NB4 (cell line): Measurements from ENCODE around the gene IL12B.
"Not testable (repeated sequence)": the region's sequence is repeated elsewhere in the genome, so short reads cannot be mapped to it uniquely, and the experiment has no call there.

ENCODE experiments used
- DNase-seq: peaks from one replicate; pipeline ENCODE4 v3.0.0; 2010; ENCODE audit warnings: low read depth
- H3K4me3 ChIP-seq: one replicate; pipeline ENCODE4 v1.5.1; 2011; ENCODE audit warnings: mild to moderate bottlenecking, low read depth, low read length, moderate library complexity
- MYC ChIP-seq: IDR thresholded peaks from 2 replicates; pipeline ENCODE4 v1.6.1; 2011; ENCODE audit warnings: low read depth, low read length
- POLR2A ChIP-seq: IDR thresholded peaks from 2 replicates; pipeline ENCODE4 v1.6.1; 2011; ENCODE audit warnings: mild to moderate bottlenecking; ENCODE audit not compliant: insufficient read length; ENCODE audit errors: extremely low read depth
- TF ChIP-seq, protein P1 (sequence below): IDR thresholded peaks from 2 replicates; pipeline ENCODE4 v1.6.1; 2011; ENCODE audit warnings: low read depth, low read length
- TF ChIP-seq, protein P2 (sequence below): IDR thresholded peaks from one replicate; pipeline ENCODE4 v1.5.1; 2012; ENCODE audit warnings: low read depth, low read length

The IL12B gene

DNA sequence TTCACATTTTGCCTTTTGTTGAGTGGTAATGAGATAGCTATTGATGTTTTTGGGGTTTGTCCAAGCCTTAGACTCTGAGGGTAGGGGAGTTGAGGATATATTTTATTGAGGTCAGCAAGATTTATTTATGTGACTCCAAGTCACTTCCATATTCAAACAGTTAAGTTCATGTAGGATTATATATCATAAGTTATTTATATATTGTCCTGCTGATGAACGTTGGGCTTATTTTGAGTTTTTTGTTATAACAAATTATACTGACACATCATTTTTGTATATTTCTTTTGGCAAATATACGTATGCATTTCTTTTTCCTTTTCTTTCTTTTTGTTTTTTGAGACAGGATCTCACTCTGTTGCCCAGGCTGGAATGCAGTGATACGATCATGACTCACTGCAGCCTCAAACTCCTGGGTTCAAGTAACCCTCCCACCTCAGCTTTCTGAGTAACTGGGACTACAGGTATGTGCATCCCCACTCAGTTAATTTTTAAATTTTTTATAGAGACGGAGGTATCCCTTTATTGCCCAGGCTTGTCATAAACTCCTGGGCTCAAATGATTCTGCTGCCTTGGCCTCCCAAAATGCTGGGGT is 23.5 kb upstream of the IL12B start:
- DNase-seq: no peak
- TF ChIP-seq MYC (no peak), POLR2A (no peak)
- TF ChIP-seq, protein P1, sequence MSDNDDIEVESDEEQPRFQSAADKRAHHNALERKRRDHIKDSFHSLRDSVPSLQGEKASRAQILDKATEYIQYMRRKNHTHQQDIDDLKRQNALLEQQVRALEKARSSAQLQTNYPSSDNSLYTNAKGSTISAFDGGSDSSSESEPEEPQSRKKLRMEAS: no peak
- TF ChIP-seq, protein P2, sequence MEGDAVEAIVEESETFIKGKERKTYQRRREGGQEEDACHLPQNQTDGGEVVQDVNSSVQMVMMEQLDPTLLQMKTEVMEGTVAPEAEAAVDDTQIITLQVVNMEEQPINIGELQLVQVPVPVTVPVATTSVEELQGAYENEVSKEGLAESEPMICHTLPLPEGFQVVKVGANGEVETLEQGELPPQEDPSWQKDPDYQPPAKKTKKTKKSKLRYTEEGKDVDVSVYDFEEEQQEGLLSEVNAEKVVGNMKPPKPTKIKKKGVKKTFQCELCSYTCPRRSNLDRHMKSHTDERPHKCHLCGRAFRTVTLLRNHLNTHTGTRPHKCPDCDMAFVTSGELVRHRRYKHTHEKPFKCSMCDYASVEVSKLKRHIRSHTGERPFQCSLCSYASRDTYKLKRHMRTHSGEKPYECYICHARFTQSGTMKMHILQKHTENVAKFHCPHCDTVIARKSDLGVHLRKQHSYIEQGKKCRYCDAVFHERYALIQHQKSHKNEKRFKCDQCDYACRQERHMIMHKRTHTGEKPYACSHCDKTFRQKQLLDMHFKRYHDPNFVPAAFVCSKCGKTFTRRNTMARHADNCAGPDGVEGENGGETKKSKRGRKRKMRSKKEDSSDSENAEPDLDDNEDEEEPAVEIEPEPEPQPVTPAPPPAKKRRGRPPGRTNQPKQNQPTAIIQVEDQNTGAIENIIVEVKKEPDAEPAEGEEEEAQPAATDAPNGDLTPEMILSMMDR: no peak
- no peak overlapping the region for H3K4me3 ChIP-seq

DNA sequence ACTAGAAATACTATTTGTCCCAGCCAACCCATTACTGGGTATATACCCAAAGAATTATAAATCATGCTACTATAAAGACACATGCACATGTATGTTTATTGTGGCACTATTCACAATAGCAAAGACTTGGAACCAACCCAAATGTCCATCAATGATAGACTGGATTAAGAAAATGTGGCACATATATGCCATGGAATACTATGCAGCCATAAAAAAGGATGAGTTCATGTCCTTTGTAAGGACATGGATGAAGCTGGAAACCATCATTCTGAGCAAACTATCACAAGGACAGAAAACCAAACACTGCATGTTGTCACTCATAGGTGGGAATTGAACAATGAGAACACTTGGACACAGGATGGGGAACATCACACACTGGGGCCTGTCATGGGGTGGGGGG is 20.4 kb upstream of the IL12B start:
- not testable (repeated sequence) for DNase-seq, H3K4me3 ChIP-seq

DNA sequence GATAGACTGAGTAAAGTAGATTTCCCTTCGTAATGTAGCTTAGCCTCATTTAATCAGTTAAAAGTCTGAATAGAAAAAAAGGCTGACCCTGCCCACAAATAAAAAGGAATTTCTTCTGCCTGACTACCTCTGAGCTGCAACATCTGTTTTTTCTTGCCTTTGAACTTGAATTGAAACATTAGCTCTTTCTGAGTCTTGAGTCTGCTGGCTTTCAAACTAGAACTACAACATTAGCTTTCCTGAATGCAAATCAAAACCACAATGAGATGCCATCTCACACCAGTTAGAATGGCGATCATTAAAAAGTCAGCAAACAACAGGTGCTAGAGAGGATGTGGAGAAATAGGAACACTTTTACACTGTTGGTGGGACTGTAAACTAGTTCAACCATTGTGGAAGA is 19.9 kb upstream of the IL12B start:
- not testable (repeated sequence) for DNase-seq, H3K4me3 ChIP-seq

DNA sequence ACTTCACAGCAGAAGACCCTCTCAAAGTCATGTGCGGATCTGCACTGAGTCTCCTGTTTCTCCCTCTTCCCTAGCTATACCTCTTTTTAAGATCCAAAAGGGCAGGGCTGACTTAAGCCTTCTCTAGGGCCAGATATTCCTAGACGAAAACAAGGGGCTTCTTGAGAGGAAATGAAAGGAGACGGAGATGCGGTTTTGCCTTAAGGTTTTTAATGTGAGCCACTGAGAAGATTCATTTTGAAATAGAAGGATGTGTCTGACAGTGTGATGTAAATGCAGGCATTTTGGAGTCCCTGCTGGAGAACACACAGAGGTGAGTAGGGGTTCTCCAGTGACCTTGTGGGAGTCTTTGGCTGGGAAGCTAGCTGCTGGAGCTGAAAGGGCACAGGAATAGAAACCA is 15.6 kb upstream of the IL12B start:
- H3K4me3 ChIP-seq: no peak overlapping the region
- TF ChIP-seq, protein P1: no peak
- no peak for TF ChIP-seq MYC
- TF ChIP-seq POLR2A: no peak
- TF ChIP-seq, protein P2: no peak
- no peak for DNase-seq

DNA sequence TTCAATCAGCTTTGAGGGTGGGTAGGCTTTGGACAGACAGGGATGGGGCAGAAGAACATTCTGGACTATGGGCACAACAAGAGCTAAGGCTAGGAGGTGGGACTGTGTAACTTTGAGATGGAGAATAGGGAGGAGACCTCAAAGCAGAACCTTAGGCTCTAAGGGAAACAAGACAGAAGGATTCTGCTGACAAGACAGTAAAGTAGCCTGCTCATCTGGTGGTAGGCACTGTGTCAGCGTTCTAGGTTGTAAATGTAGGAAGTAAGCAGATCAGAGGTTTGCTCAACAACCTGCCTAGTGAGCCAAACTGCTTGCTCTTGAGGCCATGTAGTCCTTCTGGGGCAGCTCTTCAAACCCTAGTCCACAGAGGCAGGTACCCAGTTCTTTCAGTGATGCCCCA is 15.0 kb upstream of the IL12B start:
- TF ChIP-seq, protein P2: no peak
- TF ChIP-seq, protein P1: no peak
- TF ChIP-seq POLR2A (no peak), MYC (no peak)
- H3K4me3 ChIP-seq: no peak overlapping the region
- DNase-seq: peak; percentile 70

DNA sequence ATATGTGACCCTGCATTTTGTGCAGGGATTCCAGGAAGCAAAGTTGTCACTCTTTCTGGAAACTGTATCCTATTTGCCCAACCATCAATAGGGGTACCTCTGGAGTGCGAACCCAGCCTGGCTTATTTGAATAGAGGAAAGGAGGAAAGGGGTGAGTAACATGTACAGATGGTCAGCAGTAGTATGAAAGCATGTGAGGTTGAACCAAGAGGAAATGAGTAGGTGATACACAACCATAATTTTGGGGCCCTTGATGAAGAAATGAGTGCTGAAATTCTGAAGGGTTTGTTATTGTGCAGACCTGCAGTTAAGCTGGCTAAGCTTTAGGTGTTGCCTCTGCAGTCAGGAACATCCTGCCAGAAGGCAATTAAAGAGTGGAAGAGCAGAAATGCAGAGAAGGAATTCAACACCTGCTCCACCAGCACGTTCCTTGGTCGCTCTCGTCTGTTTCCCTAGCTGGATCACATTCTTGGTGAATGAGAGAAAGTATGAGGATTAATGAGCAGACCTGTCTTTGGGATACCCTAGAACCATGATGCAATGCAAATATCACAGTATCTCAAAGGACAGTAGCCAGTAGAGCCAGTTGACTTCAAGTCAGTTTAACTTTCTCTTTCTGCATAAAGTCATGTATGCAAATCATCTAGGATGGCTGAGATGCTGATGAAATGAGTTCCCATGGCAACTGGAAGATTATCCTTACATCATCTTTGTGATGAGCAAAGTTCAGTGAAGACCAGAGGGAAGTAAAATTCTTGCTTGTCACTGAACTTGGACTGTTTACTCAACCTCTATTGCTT is 13.2 kb upstream of the IL12B start:
- DNase-seq: peak; percentile 56
- H3K4me3 ChIP-seq: no peak overlapping the region
- no peak for TF ChIP-seq MYC
- TF ChIP-seq, protein P1: no peak
- no peak for TF ChIP-seq POLR2A
- TF ChIP-seq, protein P2: no peak

DNA sequence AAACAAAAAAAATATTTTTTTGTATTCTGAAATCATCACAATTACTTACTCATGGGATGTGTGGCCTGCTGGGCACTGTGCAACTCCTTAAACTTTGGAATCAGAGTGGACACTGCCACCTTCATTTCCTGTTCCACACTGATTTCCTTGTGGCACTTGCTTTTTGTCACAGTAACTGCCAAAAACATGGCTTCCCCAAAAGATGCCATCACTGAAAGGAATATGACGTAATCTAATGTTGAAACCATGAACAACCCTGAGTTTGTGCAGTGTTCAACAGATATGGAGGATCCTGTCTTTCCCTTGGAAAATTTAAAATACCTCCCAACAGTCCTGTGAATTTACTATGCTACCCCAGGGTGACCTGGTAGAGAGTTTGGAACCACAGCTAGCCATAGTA is 12.6 kb upstream of the IL12B start:
- no peak overlapping the region for H3K4me3 ChIP-seq
- TF ChIP-seq, protein P1: no peak
- TF ChIP-seq MYC (no peak), POLR2A (no peak)
- TF ChIP-seq, protein P2: no peak
- DNase-seq: peak; percentile 67
